Adrenal gland (tissue), 12 donors: ENCODE data around the gene C6orf141. TPM values are rescaled to one million over a fixed set of nuclear protein-coding genes. Genes with fewer than 3 reads are reported as not detected.

ENCODE experiments used
- DNase-seq, 7 donors: peaks; one replicate each; pipeline ENCODE4 v3.0.0-alpha.2; 2019 to 2020
- H3K27ac ChIP-seq, 5 donors: fragments of 200-600 bp; sonication (generic) in 4 of 5; 1 replicate in 3 of 5; 2 replicates in 2 of 5; pipeline versions ENCODE4 v1.5.1 to v1.8.0; 2016 to 2020; ENCODE audit warnings: mild to moderate bottlenecking in 1 of 5
- H3K27me3 ChIP-seq: fragments of 200-600 bp; 2 replicates; pipeline ENCODE4 v1.8.0; 2021
- H3K36me3 ChIP-seq, 2 donors: fragments of 200-600 bp; replicated peaks in 1 of 2; 1 replicate in 1 of 2; 2 replicates in 1 of 2; pipeline versions ENCODE4 v1.5.1 to v1.8.0; 2018 to 2022
- H3K4me1 ChIP-seq, 2 donors: fragments of 200-600 bp; replicated peaks in 1 of 2; 1 replicate in 1 of 2; 2 replicates in 1 of 2; pipeline versions ENCODE4 v1.5.1 to v1.8.0; 2018 to 2021
- H3K4me3 ChIP-seq, 4 donors: fragments of 200-600 bp; sonication (generic) in 3 of 4; one replicate each; pipeline ENCODE4 v1.5.1; 2016 to 2018
- H3K9me3 ChIP-seq, 3 donors: fragments of 200-600 bp; sonication (generic) in 1 of 3; replicated peaks in 1 of 3; 1 replicate in 2 of 3; 2 replicates in 1 of 3; pipeline versions ENCODE4 v1.5.1 to v1.8.0; 2016 to 2021
- CTCF ChIP-seq, 6 experiments: fragments of 450-650 bp in 4 of 6; fragments of 200-600 bp in 2 of 6; sonication (generic) in 1 of 6; IDR thresholded peaks; 1 replicate in 5 of 6; 2 replicates in 1 of 6; pipeline versions ENCODE4 v1.5.1 to v1.8.0; 2016 to 2021; ENCODE audit warnings: antibody characterized with exemption in 6 of 6, mild to moderate bottlenecking in 2 of 6, moderate library complexity in 1 of 6
- POLR2A ChIP-seq, 2 donors: fragments of 450-650 bp; IDR thresholded peaks; one replicate each; pipeline ENCODE4 v1.6.1; 2017; ENCODE audit warnings: antibody characterized with exemption in 2 of 2, mild to moderate bottlenecking in 2 of 2, moderate library complexity in 1 of 2
- WGBS, 4 donors: extraction: QIAGEN DNeasy Blood & Tissue Kit in 2 of 4; methylation state at CpG; one replicate each; pipeline versions ENCODE4 v1.1.5 to v1.1.7; 2013 to 2017; 5-methylcytosine and 5-hydroxymethylcytosine counted together
- intact Hi-C, 2 donors: fragments of 100-400 bp; cut with DNase I; formaldehyde crosslinking; loops; one replicate each; pipeline versions ENCODE4 v1.14.1 to v1.15.0; 2022 to 2023
- polyA plus RNA-seq, 3 donors: library from polyadenylated mRNA; stranded (reverse); fragments of 200-250 nt in 2 of 3; fragments of 350-450 nt in 1 of 3; fragmentation: Illumina TruSeq in 1 of 3; extraction: RNeasy Lipid Tissue Mini Kit (QIAGEN cat#74804) in 1 of 3; gene quantifications; one replicate each; pipeline ENCODE4 v1.2.3, GENCODE V29; 2013 to 2014
- total RNA-seq, 9 donors: library from RNA; depleted of rRNA in 4 of 9; stranded (reverse); fragments of >200 nt in 4 of 9; fragments of 120-200 nt in 1 of 9; fragmentation: NEBNext Ultra II Directional in 1 of 9; extraction: Animal tissue kit (Norgen Biotek cat#: 25700) in 1 of 9; gene quantifications; one replicate each; pipeline versions ENCODE4 v1.1.0 to v1.2.4, GENCODE V29; 2013 to 2023
- donor health status: healthy with polysubstance abuse.
- donor health status: Bipolar disorder and iron deficiency.
- donor health status: DM: yes; HTN: yes; CAD: no.
- donor health status: DM: no; HTN: no; CAD: no.
- donor health status: DM: no; HTN: no; CAD: no.
- donor health status: DM: yes; HTN: yes; CAD: no.

Gene C6orf141
- total and polyA plus RNA-seq, 12 donors, result 0.16 to 2.9 (median 1.0) TPM; not detected in 4

- intact Hi-C loops, result no loop called here
- DNase-seq, result no peak
- H3K4me1 ChIP-seq, result no peaks in the 10 kb centered on the region
- TF ChIP-seq CTCF (IDR thresholded peaks at IDR 0.05), result no peak
- no peak for TF ChIP-seq POLR2A (IDR thresholded peaks at IDR 0.05)
- 38 to 53% (median 45%) methylated on average over 2 of the region's 2 CpGs for WGBS, 4 donors
- no peak overlapping the region for H3K4me3 ChIP-seq
- H3K27me3 ChIP-seq, result no peaks in the 10 kb centered on the region
- H3K27ac ChIP-seq, result no peak overlapping the region
- H3K9me3 ChIP-seq, result no peaks in the 10 kb centered on the region
- no peaks in the 10 kb centered on the region for H3K36me3 ChIP-seq
Measured at GRCh38 chr6:49565261-49565660, 14.8 kb downstream of the C6orf141 start.

DNA sequence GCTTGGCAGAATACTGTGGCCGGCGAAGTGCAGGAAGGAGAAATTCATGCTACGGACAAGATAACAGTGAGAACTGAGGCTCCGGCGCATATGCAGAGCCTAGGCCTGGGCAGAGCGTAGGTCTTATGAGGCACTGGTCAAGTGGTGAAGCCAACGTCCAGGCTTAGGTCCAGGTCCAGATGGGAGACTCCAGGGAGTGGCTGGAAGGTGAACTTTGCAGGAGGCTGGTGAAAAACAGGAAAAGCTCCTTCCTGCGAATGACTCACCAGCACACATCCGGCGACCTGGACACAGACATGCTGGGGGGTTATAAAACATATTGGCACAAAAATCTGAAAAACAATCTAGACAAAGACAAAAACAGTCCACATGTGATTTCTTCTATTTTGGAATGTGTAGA is 15.4 kb downstream of the C6orf141 start:
- Histone ChIP-seq H3K36me3 (no peaks in the 10 kb centered on the region), H3K27me3 (no peaks in the 10 kb centered on the region), H3K4me1 (no peaks in the 10 kb centered on the region), H3K9me3 (no peaks in the 10 kb centered on the region), H3K27ac (peak overlapping the region in 1 of 5 donors; percentile 45), H3K4me3 (no peak overlapping the region)
- peak in 2 of 7 donors; percentile 13 to 15 for DNase-seq
- WGBS, 4 donors, result 61 to 72% (median 69%) methylated on average over 10 of the region's 10 CpGs
- TF ChIP-seq POLR2A (IDR thresholded peaks at IDR 0.05) (no peak), CTCF (IDR thresholded peaks at IDR 0.05) (no peak)
- intact Hi-C loops, result no loop called here

DNA sequence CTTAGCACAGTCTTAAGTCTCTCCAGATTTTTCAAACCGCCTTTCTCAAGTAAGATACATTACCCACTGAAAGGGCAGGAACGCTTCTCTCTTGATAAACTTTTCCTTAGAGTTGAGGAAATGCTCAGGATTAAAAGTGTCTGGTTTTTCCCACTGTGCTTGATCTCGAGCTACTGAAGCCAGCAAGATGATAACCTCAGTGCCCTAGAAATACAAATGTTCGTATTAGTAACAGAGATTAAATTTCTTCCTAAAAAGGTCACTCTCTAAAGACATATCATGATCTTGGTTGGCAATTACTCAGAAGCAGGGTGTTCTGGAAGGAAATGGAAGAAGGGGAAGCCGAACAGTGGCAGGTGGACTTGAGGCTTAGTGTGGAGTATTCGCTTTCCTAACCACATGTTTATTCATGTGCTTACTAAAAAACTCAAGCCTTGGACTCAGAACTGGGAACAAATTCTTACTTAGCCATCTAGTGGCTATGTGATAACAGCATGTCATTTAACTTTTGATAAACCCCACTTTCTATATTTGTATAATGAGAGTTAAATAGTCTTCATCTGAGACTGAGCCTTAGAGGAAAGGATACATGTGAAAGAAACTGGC is 20.1 kb downstream of the C6orf141 start:
- intact Hi-C loops, result no loop called here
- H3K4me3 ChIP-seq, result no peak overlapping the region
- H3K27me3 ChIP-seq, result no peaks in the 10 kb centered on the region
- H3K36me3 ChIP-seq, result no peaks in the 10 kb centered on the region
- H3K9me3 ChIP-seq, result no peaks in the 10 kb centered on the region
- DNase-seq, result no peak
- 28 to 38% (median 32%) methylated on average over 6 of the region's 6 CpGs for WGBS, 4 donors
- no peak overlapping the region for H3K27ac ChIP-seq
- no peak for TF ChIP-seq POLR2A (IDR thresholded peaks at IDR 0.05)
- TF ChIP-seq CTCF (IDR thresholded peaks at IDR 0.05), result peak in 1 of 6 experiments; percentile 14
- H3K4me1 ChIP-seq, result no peaks in the 10 kb centered on the region

DNA sequence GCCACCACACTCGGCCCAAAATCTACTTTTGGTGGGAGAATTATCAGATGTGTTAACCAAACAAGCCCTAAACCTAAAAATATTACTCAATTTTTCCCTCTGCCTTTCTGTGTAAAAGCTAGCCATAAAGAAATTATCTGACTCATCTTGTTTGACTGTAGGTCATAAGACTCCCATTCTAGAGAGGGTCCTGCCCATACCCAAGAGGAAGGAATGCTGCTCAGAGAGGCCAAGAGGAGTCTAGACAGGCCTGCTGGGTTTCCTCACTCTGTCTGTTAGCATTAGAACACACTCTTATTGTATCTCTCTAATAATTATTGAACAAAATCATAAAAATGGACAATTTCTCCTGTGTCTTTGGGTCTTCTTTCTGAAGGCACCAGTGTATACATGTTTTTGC is 26.1 kb downstream of the C6orf141 start:
- intact Hi-C loops, result no loop called here
- H3K4me1 ChIP-seq, result no peaks in the 10 kb centered on the region
- DNase-seq, result no peak
- no peaks in the 10 kb centered on the region for H3K27me3 ChIP-seq
- WGBS, 4 donors, result 80 to 92% (median 91%) methylated on average over 1 of the region's 1 CpG
- TF ChIP-seq CTCF (IDR thresholded peaks at IDR 0.05) (no peak), POLR2A (IDR thresholded peaks at IDR 0.05) (no peak)
- no peak overlapping the region for H3K4me3 ChIP-seq
- H3K36me3 ChIP-seq, result no peaks in the 10 kb centered on the region
- H3K9me3 ChIP-seq, result no peaks in the 10 kb centered on the region
- no peak overlapping the region for H3K27ac ChIP-seq
